ENCODE measurements around the gene CLIC5.

DNA sequence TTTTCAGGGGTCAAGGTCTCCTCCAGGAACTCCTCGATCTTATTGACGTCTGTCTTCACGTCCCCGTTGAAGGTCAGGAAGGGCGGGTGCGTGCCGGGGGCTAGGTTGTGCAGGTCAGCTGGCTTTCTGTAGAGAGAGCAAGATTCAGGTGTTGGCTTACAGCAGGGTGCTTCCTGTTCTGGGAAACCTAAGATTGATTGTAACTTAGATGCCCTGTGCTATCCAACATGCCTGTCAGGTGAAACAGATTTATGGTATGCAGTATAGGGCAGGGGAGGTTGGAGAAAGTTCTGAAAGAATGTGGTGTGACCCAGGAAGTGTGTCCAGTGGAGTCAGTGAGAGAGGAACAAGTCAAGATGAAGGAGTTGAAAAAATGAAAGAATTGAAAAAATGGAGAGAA lies 66.4 kb downstream of the CLIC5 start:
- no peak for TF ChIP-seq POLR2A (IDR thresholded peaks at IDR 0.05)
- TF ChIP-seq, protein P1, sequence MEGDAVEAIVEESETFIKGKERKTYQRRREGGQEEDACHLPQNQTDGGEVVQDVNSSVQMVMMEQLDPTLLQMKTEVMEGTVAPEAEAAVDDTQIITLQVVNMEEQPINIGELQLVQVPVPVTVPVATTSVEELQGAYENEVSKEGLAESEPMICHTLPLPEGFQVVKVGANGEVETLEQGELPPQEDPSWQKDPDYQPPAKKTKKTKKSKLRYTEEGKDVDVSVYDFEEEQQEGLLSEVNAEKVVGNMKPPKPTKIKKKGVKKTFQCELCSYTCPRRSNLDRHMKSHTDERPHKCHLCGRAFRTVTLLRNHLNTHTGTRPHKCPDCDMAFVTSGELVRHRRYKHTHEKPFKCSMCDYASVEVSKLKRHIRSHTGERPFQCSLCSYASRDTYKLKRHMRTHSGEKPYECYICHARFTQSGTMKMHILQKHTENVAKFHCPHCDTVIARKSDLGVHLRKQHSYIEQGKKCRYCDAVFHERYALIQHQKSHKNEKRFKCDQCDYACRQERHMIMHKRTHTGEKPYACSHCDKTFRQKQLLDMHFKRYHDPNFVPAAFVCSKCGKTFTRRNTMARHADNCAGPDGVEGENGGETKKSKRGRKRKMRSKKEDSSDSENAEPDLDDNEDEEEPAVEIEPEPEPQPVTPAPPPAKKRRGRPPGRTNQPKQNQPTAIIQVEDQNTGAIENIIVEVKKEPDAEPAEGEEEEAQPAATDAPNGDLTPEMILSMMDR (IDR thresholded peaks at IDR 0.05): no peak

Data from adrenal gland (tissue), 5 donors.